Kidney (tissue), 14 donors: Measurements from ENCODE around the gene NECTIN1. TPM values are rescaled to one million over a fixed set of nuclear protein-coding genes. Genes with fewer than 3 reads are reported as not detected.

Source experiments
- DNase-seq, 5 donors: peaks; one replicate each; pipeline ENCODE4 v3.0.0-alpha.2; 2013 to 2020
- FAIRE-seq: peaks from 2 replicates; lab custom pipeline; 2012; peaks lifted over from hg19 to GRCh38; lab: Jason Lieb, UNC
- H3K27ac ChIP-seq, 2 donors: one replicate each; pipeline ENCODE4 v1.7.0; 2013; ENCODE audit warnings: low read depth in 2 of 2, low read length in 2 of 2, inconsistent platforms in 1 of 2
- H3K27me3 ChIP-seq: one replicate; pipeline ENCODE4 v1.7.1; 2013; ENCODE audit warnings: low read length, inconsistent platforms; ENCODE audit not compliant: control insufficient read depth, insufficient read depth
- H3K36me3 ChIP-seq, 3 donors: one replicate each; pipeline versions ENCODE4 v1.7.0 to v1.7.1; 2013; ENCODE audit warnings: low read length in 3 of 3, control low read depth in 1 of 3, inconsistent platforms in 1 of 3; ENCODE audit not compliant: insufficient read depth in 3 of 3, control insufficient read depth in 2 of 3
- H3K4me1 ChIP-seq, 3 donors: one replicate each; pipeline versions ENCODE4 v1.7.0 to v1.7.1; 2013; ENCODE audit warnings: low read length in 3 of 3, inconsistent platforms in 1 of 3, low read depth in 1 of 3; ENCODE audit not compliant: control insufficient read depth in 2 of 3, insufficient read depth in 2 of 3
- H3K4me3 ChIP-seq, 3 donors: one replicate each; pipeline versions ENCODE4 v1.7.0 to v1.8.1; 2013; ENCODE audit warnings: low read length in 3 of 3, control low read depth in 1 of 3, inconsistent platforms in 1 of 3
- H3K9ac ChIP-seq, 3 donors: one replicate each; pipeline versions ENCODE4 v1.7.0 to v1.7.1; 2013; ENCODE audit warnings: low read length in 3 of 3, control low read depth in 1 of 3, inconsistent platforms in 1 of 3
- H3K9me3 ChIP-seq, 3 donors: one replicate each; pipeline versions ENCODE4 v1.7.0 to v1.7.1; 2013; ENCODE audit warnings: low read length in 3 of 3, control low read depth in 1 of 3, inconsistent platforms in 1 of 3; ENCODE audit not compliant: control insufficient read depth in 2 of 3, insufficient read depth in 1 of 3
- intact Hi-C: fragments of 100-400 bp; cut with DNase I; formaldehyde crosslinking; loops from one replicate; pipeline ENCODE4 v1.11.1; 2022
- polyA plus RNA-seq: library from polyadenylated mRNA; stranded (reverse); fragments of 350-450 nt; fragmentation: Illumina TruSeq; extraction: RNeasy Lipid Tissue Mini Kit (QIAGEN cat#74804); gene quantifications from one replicate; pipeline ENCODE4 v1.2.3, GENCODE V29; 2014; ENCODE audit warnings: low read depth, low replicate concordance; ENCODE audit not compliant: insufficient read depth
- total RNA-seq: library from RNA; stranded (reverse); fragmentation: NEBNext Ultra II Directional; extraction: Animal tissue kit (Norgen Biotek cat#: 25700); gene quantifications from one replicate; pipeline ENCODE4 v1.2.1, GENCODE V29; 2021
- TF ChIP-seq, protein P1 (sequence below): IDR thresholded peaks from 3 replicates; pipeline ENCODE4 v1.5.1; 2012; ENCODE audit warnings: mild to moderate bottlenecking, moderate library complexity, borderline replicate concordance; ENCODE audit not compliant: insufficient read depth; ENCODE audit errors: extremely low read depth
- donor health status: control.
- donor health status: control.
- donor health status: control.
- donor health status: control.
- donor health status: control.
- donor health status: DM: yes; HTN: yes; CAD: no.
- donor health status: Normal renal cell carcinoma (clear cell type).

NECTIN1 gene
- total and polyA plus RNA-seq, 2 donors from 2014 or later, result 6.0 to 13.2 TPM

DNA sequence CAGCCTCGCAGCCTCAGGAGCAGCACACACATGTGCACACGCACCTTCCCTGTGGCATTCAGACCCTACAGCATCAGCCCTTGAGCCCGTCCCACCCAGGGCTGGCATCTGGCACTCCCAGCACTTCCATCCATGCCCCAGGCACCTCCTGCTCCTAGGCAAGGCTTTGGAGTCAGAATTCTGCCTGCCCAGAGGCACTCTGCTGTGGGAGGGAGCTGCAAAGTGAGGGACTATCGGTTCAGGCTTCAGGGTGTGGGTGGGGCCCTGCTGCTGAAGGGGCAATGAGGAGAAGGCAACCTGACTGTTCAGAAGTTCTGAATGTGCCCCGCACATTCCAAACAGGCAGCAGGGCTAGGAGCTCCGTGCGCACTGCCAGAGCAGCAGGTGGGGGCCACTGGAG lies 39.7 kb downstream of the NECTIN1 start:
- no peak overlapping the region for H3K4me3 ChIP-seq
- intact Hi-C loops, result no loop called here
- H3K27ac ChIP-seq, result no peak overlapping the region
- no peaks in the 10 kb centered on the region for H3K27me3 ChIP-seq
- no peak overlapping the region for H3K9ac ChIP-seq
- H3K36me3 ChIP-seq, result no peaks in the 10 kb centered on the region
- FAIRE-seq (no peak), DNase-seq (no peak)
- peaks cover 0 to 8% (median 0%) of the 10 kb centered on the region in 3 donors for H3K4me1 ChIP-seq
- TF ChIP-seq, protein P1, sequence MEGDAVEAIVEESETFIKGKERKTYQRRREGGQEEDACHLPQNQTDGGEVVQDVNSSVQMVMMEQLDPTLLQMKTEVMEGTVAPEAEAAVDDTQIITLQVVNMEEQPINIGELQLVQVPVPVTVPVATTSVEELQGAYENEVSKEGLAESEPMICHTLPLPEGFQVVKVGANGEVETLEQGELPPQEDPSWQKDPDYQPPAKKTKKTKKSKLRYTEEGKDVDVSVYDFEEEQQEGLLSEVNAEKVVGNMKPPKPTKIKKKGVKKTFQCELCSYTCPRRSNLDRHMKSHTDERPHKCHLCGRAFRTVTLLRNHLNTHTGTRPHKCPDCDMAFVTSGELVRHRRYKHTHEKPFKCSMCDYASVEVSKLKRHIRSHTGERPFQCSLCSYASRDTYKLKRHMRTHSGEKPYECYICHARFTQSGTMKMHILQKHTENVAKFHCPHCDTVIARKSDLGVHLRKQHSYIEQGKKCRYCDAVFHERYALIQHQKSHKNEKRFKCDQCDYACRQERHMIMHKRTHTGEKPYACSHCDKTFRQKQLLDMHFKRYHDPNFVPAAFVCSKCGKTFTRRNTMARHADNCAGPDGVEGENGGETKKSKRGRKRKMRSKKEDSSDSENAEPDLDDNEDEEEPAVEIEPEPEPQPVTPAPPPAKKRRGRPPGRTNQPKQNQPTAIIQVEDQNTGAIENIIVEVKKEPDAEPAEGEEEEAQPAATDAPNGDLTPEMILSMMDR, result no peak
- no peaks in the 10 kb centered on the region for H3K9me3 ChIP-seq

DNA sequence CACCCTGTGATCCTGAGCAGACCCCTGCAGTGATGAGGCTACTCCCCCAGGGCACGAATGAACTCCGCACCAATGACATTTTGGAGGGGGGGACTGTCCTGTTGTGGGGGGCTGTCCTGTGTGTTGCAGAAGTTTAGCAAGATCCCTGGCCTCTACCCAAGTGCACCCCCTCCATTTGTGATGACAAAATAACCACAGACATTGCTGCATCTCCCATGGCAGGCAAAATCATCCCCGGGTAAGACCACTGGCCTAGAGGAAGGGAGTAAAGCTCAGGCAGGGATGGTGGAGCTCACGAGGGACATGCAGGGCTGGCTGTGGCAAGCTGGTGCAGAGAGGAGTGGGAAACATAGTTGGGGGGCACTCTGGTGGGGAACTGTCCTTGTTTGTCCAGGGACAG lies 40.6 kb downstream of the NECTIN1 start:
- FAIRE-seq (no peak), DNase-seq (no peak)
- Histone ChIP-seq H3K27ac (no peak overlapping the region), H3K36me3 (no peaks in the 10 kb centered on the region), H3K4me3 (no peak overlapping the region), H3K4me1 (peaks cover 0 to 6% (median 0%) of the 10 kb centered on the region in 3 donors), H3K9ac (no peak overlapping the region), H3K9me3 (no peaks in the 10 kb centered on the region), H3K27me3 (no peaks in the 10 kb centered on the region)
- TF ChIP-seq, protein P1, result no peak
- intact Hi-C loops, result no loop called here

DNA sequence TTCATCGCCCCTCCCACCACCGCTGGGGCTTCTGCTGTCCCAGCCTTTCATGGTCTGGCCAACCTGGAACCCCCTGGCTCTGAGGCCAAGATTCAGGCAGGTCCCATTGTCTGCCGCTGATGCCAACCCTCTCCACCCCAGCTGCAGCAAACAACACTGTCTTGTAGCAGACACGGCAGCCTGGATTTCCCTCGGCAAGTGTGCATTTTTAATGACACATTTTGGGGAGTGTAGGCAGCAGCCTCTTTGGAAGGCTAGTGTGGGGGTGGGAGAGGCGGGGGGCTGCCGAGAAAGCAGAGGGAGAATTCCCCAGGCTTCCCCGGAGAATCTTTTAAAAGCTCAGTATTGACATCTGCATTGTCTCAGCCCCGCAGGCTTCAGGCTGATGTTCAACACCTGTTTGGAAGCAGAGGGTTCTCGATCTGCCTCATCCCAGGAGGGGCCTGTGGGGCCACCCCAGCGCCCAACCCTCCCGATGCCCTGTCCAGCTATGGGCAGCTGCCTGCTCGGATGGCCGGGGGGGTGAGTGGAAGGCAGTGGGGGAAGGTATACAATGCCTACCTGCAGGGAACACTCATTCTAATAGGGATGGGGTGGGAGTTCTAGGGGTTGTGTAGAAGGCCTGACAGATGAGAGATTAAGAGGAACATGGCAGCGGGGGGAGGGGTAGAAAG lies 41.5 kb downstream of the NECTIN1 start:
- FAIRE-seq, result no peak
- peak in 1 of 5 donors; percentile 62 for DNase-seq
- no peak overlapping the region for H3K9ac ChIP-seq

More for the DNA sequence above, 41.5 kb downstream of the NECTIN1 start:
- Histone ChIP-seq H3K9me3 (no peaks in the 10 kb centered on the region), H3K36me3 (no peaks in the 10 kb centered on the region), H3K4me1 (peaks cover 0 to 6% (median 0%) of the 10 kb centered on the region in 3 donors), H3K27me3 (no peaks in the 10 kb centered on the region), H3K27ac (no peak overlapping the region), H3K4me3 (no peak overlapping the region)
- intact Hi-C loops, result no loop called here
- TF ChIP-seq, protein P1, result no peak
